Kidney (tissue), 14 donors: ENCODE data around the gene NECAB3. TPM values are rescaled to one million over a fixed set of nuclear protein-coding genes. Genes with fewer than 3 reads are reported as not detected.

ENCODE experiments used
- DNase-seq, 5 donors: peaks; one replicate each; pipeline ENCODE4 v3.0.0-alpha.2; 2013 to 2020
- FAIRE-seq: peaks from 2 replicates; lab custom pipeline; 2012; peaks lifted over from hg19 to GRCh38; lab: Jason Lieb, UNC
- H3K27ac ChIP-seq, 2 donors: one replicate each; pipeline ENCODE4 v1.7.0; 2013; ENCODE audit warnings: low read depth in 2 of 2, low read length in 2 of 2, inconsistent platforms in 1 of 2
- H3K27me3 ChIP-seq: one replicate; pipeline ENCODE4 v1.7.1; 2013; ENCODE audit warnings: low read length, inconsistent platforms; ENCODE audit not compliant: control insufficient read depth, insufficient read depth
- H3K36me3 ChIP-seq, 3 donors: one replicate each; pipeline versions ENCODE4 v1.7.0 to v1.7.1; 2013; ENCODE audit warnings: low read length in 3 of 3, control low read depth in 1 of 3, inconsistent platforms in 1 of 3; ENCODE audit not compliant: insufficient read depth in 3 of 3, control insufficient read depth in 2 of 3
- H3K4me1 ChIP-seq, 3 donors: one replicate each; pipeline versions ENCODE4 v1.7.0 to v1.7.1; 2013; ENCODE audit warnings: low read length in 3 of 3, inconsistent platforms in 1 of 3, low read depth in 1 of 3; ENCODE audit not compliant: control insufficient read depth in 2 of 3, insufficient read depth in 2 of 3
- H3K4me3 ChIP-seq, 3 donors: one replicate each; pipeline versions ENCODE4 v1.7.0 to v1.8.1; 2013; ENCODE audit warnings: low read length in 3 of 3, control low read depth in 1 of 3, inconsistent platforms in 1 of 3
- H3K9ac ChIP-seq, 3 donors: one replicate each; pipeline versions ENCODE4 v1.7.0 to v1.7.1; 2013; ENCODE audit warnings: low read length in 3 of 3, control low read depth in 1 of 3, inconsistent platforms in 1 of 3
- H3K9me3 ChIP-seq, 3 donors: one replicate each; pipeline versions ENCODE4 v1.7.0 to v1.7.1; 2013; ENCODE audit warnings: low read length in 3 of 3, control low read depth in 1 of 3, inconsistent platforms in 1 of 3; ENCODE audit not compliant: control insufficient read depth in 2 of 3, insufficient read depth in 1 of 3
- intact Hi-C: fragments of 100-400 bp; cut with DNase I; formaldehyde crosslinking; loops from one replicate; pipeline ENCODE4 v1.11.1; 2022
- polyA plus RNA-seq: library from polyadenylated mRNA; stranded (reverse); fragments of 350-450 nt; fragmentation: Illumina TruSeq; extraction: RNeasy Lipid Tissue Mini Kit (QIAGEN cat#74804); gene quantifications from one replicate; pipeline ENCODE4 v1.2.3, GENCODE V29; 2014; ENCODE audit warnings: low read depth, low replicate concordance; ENCODE audit not compliant: insufficient read depth
- total RNA-seq: library from RNA; stranded (reverse); fragmentation: NEBNext Ultra II Directional; extraction: Animal tissue kit (Norgen Biotek cat#: 25700); gene quantifications from one replicate; pipeline ENCODE4 v1.2.1, GENCODE V29; 2021
- TF ChIP-seq, protein P1 (sequence below): IDR thresholded peaks from 3 replicates; pipeline ENCODE4 v1.5.1; 2012; ENCODE audit warnings: mild to moderate bottlenecking, moderate library complexity, borderline replicate concordance; ENCODE audit not compliant: insufficient read depth; ENCODE audit errors: extremely low read depth
- donor health status: control.
- donor health status: control.
- donor health status: control.
- donor health status: control.
- donor health status: control.
- donor health status: DM: yes; HTN: yes; CAD: no.
- donor health status: Normal renal cell carcinoma (clear cell type).

NECAB3 gene
- total and polyA plus RNA-seq, 2 donors from 2014 or later, result 19.7 to 35.6 TPM

DNA sequence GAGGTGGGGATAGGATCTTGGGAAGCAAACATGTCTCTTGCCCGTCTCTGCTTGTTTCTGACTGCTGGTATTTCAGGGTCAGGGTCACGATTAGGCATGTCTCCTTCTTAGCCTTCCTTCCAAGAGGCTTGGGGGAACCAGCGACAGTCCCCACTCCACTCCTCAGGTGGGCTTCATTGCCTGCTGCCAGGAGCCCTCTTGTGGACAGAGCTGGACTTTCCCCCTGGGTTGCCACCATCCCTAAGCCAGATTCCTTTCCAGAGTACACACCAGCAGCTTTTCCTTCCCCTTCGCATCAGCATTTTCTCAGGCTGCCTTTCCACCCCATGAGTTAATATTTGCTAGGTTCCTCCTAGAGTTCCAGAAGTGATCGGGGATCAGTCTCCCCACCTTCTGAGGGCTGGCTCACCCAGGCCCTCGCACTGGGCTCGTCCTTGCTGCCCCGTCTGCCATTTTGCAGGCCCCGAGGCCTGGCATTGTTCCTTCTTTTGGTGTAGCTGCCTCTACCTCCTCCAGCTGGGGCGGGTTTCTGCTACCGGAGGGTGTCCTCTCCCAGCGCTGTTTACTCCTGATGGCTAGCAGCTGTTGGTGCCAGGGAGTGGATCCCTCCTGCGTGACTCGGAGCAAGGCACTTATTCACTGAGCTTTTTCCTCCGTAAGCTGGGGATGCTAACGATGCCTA, 20.9 kb downstream of the NECAB3 start:
- TF ChIP-seq, protein P1, sequence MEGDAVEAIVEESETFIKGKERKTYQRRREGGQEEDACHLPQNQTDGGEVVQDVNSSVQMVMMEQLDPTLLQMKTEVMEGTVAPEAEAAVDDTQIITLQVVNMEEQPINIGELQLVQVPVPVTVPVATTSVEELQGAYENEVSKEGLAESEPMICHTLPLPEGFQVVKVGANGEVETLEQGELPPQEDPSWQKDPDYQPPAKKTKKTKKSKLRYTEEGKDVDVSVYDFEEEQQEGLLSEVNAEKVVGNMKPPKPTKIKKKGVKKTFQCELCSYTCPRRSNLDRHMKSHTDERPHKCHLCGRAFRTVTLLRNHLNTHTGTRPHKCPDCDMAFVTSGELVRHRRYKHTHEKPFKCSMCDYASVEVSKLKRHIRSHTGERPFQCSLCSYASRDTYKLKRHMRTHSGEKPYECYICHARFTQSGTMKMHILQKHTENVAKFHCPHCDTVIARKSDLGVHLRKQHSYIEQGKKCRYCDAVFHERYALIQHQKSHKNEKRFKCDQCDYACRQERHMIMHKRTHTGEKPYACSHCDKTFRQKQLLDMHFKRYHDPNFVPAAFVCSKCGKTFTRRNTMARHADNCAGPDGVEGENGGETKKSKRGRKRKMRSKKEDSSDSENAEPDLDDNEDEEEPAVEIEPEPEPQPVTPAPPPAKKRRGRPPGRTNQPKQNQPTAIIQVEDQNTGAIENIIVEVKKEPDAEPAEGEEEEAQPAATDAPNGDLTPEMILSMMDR, result peak; percentile 72
- no peaks in the 10 kb centered on the region for H3K27me3 ChIP-seq
- no peak for FAIRE-seq
- peak overlapping the region; percentile 57 to 62 for H3K27ac ChIP-seq
- no peaks in the 10 kb centered on the region for H3K36me3 ChIP-seq
- peaks cover 5 to 25% (median 16%) of the 10 kb centered on the region in 3 donors for H3K4me1 ChIP-seq
- peak overlapping the region in 2 of 3 donors; percentile 39 to 48 for H3K4me3 ChIP-seq
- H3K9ac ChIP-seq, result peak overlapping the region in 1 of 3 donors; percentile 67
- no peaks in the 10 kb centered on the region for H3K9me3 ChIP-seq
- intact Hi-C loops, result loop anchor here (10.0 kb wide), 1 partner anchor 199 kb away; no protein-coding TSS in a partner anchor
- peak; percentile 70 to 93 (median 89) for DNase-seq

DNA sequence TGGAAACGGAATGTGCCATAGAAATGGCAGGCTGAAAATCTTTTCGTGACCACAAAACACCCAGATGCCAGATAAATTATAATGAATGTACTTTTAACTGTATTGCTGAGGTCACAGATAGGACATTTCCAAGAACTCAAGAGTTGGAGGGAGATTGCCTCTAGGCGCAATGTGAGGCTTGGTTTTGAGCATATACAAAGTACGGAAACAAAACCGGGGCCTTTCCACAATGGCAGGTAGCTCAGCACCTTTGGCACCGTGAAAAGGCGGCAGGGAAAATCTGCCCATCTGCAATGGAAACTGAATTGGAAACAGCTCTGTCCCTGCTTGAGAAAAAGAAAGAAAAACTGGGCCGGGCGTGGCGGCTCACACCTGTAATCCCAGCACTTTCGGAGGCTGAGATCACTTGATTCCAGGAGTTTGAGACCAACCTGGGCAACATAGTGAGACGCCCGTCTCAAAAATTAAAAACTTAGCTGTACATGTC, 22.6 kb downstream of the NECAB3 start:
- intact Hi-C loops, result loop anchor here (10.0 kb wide), 1 partner anchor 197 kb away; no protein-coding TSS in a partner anchor
- FAIRE-seq (no peak), DNase-seq (no peak)
- H3K27ac ChIP-seq, result no peak overlapping the region
- no peak overlapping the region for H3K4me3 ChIP-seq
- H3K9ac ChIP-seq, result no peak overlapping the region
- H3K9me3 ChIP-seq, result no peaks in the 10 kb centered on the region
- peaks cover 5 to 25% (median 20%) of the 10 kb centered on the region in 3 donors for H3K4me1 ChIP-seq
- TF ChIP-seq, protein P1, result no peak
- no peaks in the 10 kb centered on the region for H3K27me3 ChIP-seq
- no peaks in the 10 kb centered on the region for H3K36me3 ChIP-seq

GRCh38 chr20:33650753-33651561, 23.3 kb downstream of the NECAB3 start:
- no peak overlapping the region for H3K4me3 ChIP-seq
- H3K9me3 ChIP-seq, result no peaks in the 10 kb centered on the region
- peaks cover 5 to 25% (median 20%) of the 10 kb centered on the region in 3 donors for H3K4me1 ChIP-seq
- peak; percentile 42 to 62 (median 55) for DNase-seq
- no peak for FAIRE-seq
- peaks cover 0 to 4% (median 0%) of the 10 kb centered on the region in 3 donors for H3K36me3 ChIP-seq
- H3K27ac ChIP-seq, result no peak overlapping the region
- intact Hi-C loops, result loop anchor here (10.0 kb wide), 1 partner anchor 196 kb away; no protein-coding TSS in a partner anchor
- no peak overlapping the region for H3K9ac ChIP-seq
- H3K27me3 ChIP-seq, result no peaks in the 10 kb centered on the region
- TF ChIP-seq, protein P1, result no peak
